ENCODE data around the gene ZBTB18.

Gene ZBTB18

GRCh38 chr1:244046907-244047611, 4.0 kb upstream of the ZBTB18 start:
- POLR2A ChIA-PET (ENCODE audit: low non-redundant PET): no interaction called here
- CTCF ChIA-PET: interaction anchor here (0.6 kb wide), 2 partner anchors 161 to 996 kb away, joined by 3 to 8 read pairs; no protein-coding TSS in a partner anchor
- no peak for DNase-seq (ENCODE audit: low spot score)
- H3K27ac ChIP-seq: peak overlapping the region; percentile 89
- TF ChIP-seq CTCF (conservative IDR thresholded peaks at IDR 0.05; ENCODE audit: low read depth): no peak

- ChIA-PET POLR2A (ENCODE audit: low non-redundant PET) (no interaction called here), CTCF (interaction anchor here (0.6 kb wide), 1 partner anchor 995 kb away, joined by 8 read pairs; no protein-coding TSS in a partner anchor)
- H3K27ac ChIP-seq: peak overlapping the region; percentile 89
- DNase-seq (ENCODE audit: low spot score): peak; percentile 26
- TF ChIP-seq CTCF (conservative IDR thresholded peaks at IDR 0.05; ENCODE audit: low read depth): no peak
Observed at GRCh38 chr1:244047621-244048255, 3.3 kb upstream of the ZBTB18 start.

- ChIA-PET CTCF (interaction anchor here (0.6 kb wide), 1 partner anchor 71 kb away, joined by 3 read pairs; no protein-coding TSS in a partner anchor), POLR2A (ENCODE audit: low non-redundant PET) (no interaction called here)
- no peak for TF ChIP-seq CTCF (conservative IDR thresholded peaks at IDR 0.05; ENCODE audit: low read depth)
- peak overlapping the region; percentile 89 for H3K27ac ChIP-seq
- peak; percentile 99 for DNase-seq (ENCODE audit: low spot score)
Observed at GRCh38 chr1:244048256-244049161, 2.6 kb upstream of the ZBTB18 start.

GRCh38 chr1:244049162-244050013, 1.7 kb upstream of the ZBTB18 start:
- peak; percentile 63 for DNase-seq (ENCODE audit: low spot score)
- ChIA-PET POLR2A (ENCODE audit: low non-redundant PET) (no interaction called here), CTCF (interaction anchor here (0.6 kb wide), 1 partner anchor 71 kb away, joined by 3 read pairs; no protein-coding TSS in a partner anchor)
- TF ChIP-seq CTCF (conservative IDR thresholded peaks at IDR 0.05; ENCODE audit: low read depth): no peak
- H3K27ac ChIP-seq: peak overlapping the region; percentile 89

GRCh38 chr1:244050014-244050834, 859 bp upstream of the ZBTB18 start:
- CTCF ChIA-PET: interaction anchor here (0.6 kb wide), 1 partner anchor 206 kb away, joined by 3 read pairs; no protein-coding TSS in a partner anchor

More at GRCh38 chr1:244050014-244050834, 859 bp upstream of the ZBTB18 start:
- TF ChIP-seq CTCF (conservative IDR thresholded peaks at IDR 0.05; ENCODE audit: low read depth): no peak
- POLR2A ChIA-PET (ENCODE audit: low non-redundant PET): no interaction called here
- peak overlapping the region; percentile 89 for H3K27ac ChIP-seq
- no peak for DNase-seq (ENCODE audit: low spot score)

Data from RWPE1 (cell line).